ENCODE data around the gene ADAR.

- TF ChIP-seq CTCF (IDR thresholded peaks at IDR 0.05; ENCODE audit: insufficient read depth, low read depth, low read length) (no peak), EZH2 (IDR thresholded peaks at IDR 0.05; ENCODE audit: insufficient read depth, low read length) (no peak)
Measured at GRCh38 chr1:154591206-154591605, 16.8 kb downstream of the ADAR start.
